HG03558 (cell line): Measurements from ENCODE around the gene RIMBP2.

Experiments
- ATAC-seq: cut with Tn5 transposase; IDR thresholded peaks from one replicate; pipeline ENCODE4 v1.9.1; 2021; ENCODE audit warnings: moderate number of reproducible peaks; ENCODE audit not compliant: unreplicated experiment; ENCODE audit errors: extremely low read depth

The RIMBP2 gene

DNA sequence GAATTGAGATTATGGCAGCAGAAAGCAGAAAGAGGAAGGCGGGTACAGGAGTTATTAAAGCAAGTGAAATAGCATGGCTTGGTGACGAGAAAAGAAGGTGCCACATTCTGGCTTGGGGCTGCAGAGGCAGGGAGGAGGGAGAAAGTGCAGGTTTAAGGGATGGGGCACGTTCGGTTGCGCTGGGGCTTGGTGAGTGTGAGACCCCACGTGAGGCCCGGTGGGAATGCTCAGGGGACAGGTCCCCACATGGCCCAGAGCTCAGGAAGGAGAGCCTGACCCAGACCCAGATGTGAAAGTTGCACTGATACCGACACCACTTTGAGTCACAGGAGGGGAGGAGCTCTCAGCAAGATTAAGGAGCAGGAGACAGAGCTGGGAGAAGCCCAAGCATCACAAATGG, 191.3 kb downstream of the RIMBP2 start:
- ATAC-seq = no peak

DNA sequence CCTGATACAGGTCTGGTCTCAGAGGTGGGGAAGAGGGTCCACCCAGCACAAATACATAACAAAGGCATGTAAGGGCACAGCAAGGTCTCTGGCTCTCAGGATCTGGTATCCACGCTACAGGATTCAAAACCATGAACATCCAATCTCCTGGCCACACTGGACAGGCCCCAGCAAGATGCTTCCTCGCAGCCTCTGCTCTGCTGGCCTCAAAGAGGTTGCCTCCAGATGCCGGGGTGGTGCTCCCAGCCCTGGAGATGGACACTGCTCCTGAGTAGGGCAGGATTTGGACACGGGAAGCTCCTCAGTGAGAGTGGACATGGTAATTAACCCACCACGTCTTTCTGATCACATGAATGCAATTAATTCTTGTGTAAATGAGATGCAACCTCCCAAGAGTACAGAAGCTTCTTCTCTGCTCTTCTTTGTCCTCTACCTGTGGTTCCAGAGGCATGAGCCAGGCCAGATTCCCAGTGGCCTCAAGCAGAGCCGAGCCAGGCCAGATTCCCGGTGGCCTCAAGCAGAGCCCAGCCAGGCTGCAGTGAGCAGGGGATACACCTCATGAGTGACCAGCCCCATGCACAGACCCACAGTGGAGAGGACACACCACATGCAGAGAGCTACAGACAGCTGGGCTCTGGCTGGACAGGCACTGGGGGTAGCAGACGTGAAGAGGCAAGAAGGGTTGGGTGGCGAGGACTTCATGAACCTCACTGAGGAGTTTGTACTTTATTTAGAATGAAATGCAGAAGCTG, 192.1 kb downstream of the RIMBP2 start:
- no peak for ATAC-seq

DNA sequence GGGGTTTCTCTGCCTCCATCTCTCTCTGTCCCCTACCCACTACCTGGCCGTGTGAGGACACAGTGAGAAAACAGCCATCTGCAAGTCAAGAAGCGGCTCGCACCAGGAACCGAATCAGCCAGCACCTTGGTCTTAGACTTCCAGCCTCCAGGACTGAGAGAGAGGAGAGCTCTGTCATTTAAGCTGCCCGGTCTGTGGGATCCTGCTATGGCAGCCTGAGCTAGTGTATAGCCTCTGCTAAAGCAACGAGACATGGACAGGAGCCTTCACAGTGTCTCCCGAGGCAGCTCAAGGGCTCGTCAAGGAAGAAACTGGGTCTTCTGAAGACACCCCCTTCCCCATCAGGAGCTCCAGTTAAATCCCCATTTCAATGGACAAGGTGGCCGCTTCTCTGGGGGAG, 192.9 kb downstream of the RIMBP2 start:
- no peak for ATAC-seq

DNA sequence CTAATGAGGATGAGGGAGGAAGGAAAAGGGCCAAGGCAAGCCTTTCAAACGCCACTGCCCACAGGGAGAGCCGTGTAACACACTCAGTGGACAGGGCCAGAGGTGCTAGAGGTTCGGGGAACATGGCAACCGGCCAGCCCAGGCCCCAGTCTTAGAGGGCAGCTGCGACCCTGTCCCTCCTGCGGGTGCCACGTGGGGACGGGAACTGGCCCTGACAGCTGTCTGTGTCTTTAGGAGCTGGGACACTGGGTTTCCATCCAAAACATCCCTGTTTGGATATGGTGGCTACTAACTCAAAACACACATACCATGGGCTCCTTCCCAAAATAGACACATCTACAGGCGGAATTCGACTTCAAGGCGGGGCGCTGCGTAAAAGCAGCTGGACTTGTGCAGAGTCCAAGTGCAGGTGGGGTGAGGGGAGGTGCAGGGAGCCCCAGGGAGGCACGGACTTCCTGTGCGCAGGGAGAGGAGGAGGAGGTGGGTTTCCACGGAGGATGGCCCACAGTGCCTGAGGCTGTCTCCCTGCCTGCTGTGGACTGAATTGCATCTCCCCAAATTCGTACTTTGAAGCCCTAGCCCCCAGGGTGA, 193.8 kb downstream of the RIMBP2 start:
- ATAC-seq = no peak

DNA sequence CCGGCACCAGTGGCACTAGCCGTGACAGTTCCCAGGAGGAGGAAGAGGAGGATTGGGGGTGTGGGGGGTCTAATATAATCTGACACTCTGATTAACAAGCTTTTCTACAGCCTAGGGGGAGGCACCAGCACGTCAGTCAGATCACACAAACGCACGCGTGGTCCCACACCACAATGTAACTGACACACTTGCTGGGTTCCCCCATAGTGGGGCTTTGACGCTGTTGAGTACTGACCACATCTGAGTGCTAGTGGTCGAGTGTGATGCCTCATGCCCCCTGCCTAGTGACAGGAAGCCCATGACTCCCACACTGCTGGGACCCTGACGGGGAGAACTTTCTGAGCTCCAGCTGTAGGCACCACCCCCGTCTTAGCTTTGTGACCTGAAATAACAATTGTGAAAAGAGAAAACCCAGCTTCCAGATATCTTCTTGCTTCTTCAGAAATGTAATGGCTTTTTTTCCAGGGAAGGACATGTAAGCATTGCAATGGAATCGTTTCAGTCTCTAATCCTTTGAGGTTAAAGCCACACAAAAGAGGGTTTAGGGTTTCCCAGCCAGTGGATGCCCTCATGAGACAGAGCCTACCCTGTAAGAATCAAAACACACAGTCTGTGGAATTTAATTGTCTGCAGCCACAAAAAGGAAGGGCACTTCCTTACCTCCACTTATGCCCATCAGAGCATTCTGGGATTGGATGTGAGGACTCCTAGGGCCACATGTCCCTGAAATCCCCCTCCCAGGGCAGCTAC, 194.5 kb downstream of the RIMBP2 start:
- no peak for ATAC-seq

DNA sequence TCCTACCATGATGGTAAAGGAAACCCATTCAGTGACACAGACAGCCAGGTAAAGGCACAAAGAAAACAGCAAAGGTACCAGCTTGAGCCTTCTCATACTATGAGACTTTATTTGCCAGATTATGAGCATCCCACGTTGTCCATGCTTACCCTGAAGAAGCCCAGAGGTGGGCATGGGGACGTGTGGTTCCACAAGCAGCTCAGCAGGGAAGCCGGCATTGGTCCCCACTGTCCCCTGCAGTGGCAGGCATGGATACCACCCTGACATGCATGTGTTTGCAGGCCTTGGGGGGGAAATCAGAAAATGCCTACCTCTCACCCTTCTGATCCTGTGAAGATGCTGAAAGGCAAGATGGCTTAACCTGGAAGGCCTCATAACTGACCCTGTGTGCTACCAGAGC, 195.3 kb downstream of the RIMBP2 start:
- ATAC-seq = no peak

DNA sequence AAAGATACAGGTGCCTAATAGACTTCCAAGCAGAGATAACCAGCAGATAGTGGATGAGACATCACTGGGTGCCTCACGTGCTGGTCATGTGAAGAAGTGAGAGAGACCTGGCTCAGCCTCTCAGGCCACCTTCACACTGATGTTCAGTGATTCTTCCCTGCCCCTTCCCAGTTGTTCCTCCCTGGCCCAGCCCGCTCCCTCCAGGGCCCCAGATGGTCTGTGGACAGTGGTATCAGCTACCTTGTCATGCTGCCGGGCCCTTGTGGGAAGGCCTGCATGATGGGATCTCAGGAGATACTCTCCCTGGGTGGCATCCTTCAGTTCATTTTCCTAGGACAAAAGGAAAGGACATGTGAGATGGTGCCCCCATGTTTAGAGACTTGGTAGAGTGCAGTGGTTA, 198.5 kb downstream of the RIMBP2 start:
- no peak for ATAC-seq

DNA sequence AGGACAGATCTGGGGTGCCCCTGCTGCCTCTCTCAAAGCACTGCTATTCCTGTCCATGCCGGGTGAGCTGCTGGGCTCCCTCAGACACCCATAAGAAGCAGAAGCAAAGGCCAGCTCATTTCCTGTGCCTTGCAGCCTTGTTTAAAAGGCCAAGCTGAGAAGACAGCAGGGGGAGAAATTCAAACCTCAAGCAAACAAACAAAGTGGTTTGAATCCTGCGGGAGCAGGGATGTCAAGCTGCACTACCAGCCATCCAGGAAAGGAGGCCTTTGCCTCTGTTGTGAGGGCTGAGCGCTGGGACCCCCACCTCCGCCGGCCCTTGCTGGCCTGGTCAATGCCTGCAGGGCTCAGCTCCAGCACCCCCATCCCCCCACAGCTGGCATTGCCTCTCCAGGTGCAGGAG, 201.9 kb downstream of the RIMBP2 start:
- no peak for ATAC-seq

DNA sequence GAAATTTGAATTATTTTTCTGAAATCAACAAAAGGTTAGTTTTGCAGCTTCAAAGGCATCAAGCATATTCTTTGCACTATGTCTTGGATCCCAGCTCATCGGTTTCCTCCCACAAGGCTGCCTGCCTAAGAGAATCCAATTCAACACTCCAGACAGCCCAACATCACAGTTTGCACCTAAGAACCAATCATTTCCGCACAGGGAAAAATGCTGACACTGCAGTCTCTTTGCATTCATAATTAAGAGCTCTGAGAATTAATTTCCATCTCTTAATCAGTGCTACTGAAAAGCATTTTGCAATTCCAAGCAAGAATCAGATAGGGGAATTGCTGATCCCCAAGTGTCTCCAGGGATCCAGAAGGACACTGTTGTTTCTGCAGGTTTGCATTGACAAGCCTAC, 202.5 kb downstream of the RIMBP2 start:
- no peak for ATAC-seq

DNA sequence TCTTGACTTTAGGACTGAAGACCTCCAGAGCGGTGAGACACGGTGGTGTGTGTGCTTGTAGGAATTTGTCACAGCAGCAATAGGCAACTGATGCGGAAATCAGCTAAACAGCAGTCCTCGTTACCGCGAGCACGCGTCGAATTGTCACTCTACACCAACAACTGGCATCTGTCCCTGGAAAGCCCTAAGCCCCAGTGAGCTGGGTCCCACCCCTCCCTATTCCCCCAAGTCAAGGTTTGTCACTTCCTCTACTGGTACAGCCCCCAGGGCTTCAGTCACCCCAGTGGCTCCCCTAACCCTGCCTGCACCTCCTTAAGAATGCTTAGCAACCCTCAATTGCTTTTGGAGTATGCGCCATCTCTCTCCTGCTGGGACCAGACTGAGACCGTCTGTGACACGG, 204.8 kb downstream of the RIMBP2 start:
- no peak for ATAC-seq

DNA sequence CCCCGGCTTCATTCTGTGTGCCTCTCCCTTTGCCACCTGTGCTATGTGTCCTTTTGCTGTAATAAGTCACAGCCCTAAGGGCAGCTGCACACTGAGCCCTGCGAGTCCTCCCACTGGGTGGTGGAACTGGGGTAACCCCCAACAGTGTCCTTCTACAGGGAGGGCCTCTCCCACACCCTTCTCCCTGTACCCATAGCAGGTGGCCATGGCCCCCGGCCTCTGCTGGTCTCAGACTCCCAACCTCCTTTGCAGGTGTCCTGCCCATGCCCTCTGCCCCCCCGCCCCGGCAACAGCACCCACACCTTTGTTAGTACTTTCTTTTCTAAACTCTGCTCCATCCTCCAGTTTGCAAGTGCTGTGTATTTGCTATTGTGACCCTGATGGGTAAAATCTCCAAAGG, 206.6 kb downstream of the RIMBP2 start:
- no peak for ATAC-seq

DNA sequence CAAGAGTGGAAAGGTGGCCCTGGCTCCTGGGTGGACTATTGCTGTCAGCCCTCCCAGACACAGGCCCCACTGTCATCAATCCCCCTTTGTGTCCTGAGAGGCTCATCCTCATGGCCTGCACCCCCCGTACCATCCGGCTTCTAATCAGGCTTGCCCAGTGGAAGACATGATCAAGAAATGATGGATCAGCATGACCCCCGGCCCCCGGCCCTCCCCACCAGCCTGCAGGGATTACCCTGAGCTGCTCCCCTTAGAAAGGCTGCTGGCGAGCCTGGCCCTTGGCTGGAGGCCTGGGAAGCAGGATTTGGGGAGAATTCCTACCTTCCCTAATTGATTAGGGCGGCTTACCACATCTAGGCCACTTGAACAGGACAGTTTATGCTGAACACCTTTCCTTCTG, 207.3 kb downstream of the RIMBP2 start:
- ATAC-seq = no peak

DNA sequence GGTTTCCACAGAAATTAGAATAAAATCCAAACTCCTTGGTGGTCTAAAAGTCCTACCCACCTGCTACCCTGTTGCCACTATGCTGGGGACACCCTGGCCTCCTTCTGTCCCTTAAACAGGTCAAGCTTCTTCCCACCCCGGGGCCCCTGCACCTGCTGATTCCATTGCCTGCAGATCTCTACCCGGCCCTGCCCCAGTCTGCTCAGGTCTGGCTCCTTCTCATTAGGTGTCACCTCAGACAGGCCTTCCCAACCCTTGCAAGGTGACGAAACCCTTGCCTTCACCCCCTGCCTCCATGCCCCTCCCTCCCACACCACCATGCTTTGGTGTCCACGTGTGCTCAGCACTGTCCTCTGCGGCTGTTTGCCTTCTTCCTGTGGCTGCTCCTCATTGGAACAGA, 207.8 kb downstream of the RIMBP2 start:
- no peak for ATAC-seq

DNA sequence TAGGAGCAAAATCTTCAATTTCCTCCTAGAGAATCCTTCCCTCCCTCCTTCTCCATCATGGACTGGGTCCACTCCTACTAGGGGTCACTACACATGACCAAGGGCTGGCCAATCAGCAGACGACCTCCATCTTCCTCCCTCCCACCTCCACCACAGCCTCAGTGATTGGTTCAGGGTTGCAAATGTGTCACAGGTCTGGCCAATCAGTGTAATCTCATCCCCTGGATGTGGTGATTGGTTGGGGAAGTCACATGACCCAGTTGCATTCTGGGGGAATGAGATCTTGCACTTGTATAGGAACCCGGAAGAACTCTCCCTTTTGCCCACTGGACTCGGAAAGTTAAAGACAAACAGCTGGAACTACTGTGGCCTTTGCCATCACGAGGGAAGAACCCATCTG, 209.3 kb downstream of the RIMBP2 start:
- ATAC-seq = no peak

DNA sequence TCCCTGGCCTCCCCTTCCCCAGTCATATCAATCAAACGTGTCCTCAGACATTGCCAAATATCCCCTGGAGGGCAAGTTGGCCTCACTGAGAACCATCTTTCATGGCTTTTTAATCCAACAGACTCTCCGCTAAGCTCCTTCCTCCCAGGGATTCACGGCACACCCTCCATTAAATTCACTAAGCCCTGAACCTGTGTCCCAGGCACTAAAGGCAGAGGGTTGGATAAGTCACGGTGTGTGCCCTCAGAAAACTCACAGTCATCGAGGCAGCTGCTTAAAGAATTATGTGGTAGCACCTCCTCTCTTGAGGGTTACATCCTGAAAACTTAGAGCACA, 211.3 kb downstream of the RIMBP2 start:
- no peak for ATAC-seq

DNA sequence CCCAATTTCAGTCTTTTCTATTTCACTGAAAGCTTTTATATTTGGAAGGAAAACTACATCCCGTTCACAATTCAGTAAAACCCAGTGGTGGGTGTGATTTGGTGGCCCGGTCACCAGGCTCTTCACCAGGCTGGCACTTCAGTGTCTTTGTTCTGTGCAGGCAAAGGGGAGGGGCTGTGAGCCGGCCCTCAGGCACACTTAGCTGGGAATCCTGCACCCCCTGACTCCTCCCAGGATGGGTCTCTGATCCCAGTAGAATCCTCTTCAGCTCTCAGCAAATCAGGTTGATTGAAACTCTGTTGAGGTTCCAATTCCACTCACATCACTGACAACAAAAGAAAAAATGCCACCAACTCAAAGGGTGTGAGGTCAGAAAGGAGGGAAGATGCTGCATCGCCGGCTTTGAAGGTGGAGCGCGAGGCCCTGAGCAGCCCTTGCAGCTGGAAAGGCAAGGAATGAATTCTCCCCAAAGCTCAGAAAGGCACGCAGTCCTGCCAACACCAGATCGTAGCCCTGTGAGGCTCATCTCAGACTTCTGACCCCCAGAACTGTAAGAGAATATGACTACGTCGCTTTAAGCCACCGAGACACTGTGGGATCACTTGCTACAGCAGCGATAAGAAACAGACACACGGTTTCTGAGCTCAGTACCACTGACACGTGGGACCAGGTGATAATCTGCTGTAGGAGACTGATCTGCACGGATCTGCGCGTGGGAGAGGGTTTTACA, 211.8 kb downstream of the RIMBP2 start:
- no peak for ATAC-seq

DNA sequence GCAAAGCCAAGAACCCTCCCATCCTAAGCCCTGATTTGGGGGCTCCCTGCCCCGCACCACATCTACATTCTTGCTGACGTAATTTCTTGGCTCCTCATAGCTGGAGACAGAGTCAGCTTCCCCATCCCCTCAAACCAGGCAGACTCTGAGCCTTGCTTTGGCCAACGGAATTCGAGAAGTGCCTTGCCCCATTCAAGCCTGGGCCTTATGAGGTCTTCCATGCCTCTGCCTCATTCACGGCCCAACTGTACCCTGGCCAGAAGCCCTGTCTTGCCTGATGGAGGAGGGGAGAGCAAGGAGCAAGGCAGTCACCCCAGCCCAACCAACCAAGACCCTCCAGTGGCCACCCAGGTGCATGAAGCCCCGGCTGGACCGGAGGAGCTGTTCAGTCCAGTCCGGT, 214.3 kb downstream of the RIMBP2 start:
- ATAC-seq = no peak

DNA sequence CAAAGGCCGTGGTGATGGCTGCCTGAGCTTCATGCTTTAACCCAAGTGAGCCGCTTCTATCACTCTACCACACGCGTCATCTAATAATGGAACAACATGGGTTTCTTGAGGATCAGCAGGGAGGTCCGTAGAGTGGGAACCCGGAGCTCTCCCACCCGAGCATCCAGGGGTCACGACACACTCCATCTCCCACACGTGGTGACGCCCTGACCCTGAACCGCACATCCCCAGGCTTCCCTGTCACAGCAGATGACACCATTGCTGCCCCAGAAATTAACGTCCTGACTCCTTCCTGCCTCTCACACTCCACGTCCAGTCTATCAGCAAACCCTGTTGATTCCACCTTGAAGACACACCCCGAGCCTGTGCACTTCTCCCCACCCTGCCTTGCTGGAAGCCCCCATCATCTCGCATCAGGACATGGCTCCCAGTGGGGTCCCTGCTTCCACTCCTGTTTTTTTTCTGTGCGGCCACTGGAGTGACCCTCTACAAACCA, 215.2 kb downstream of the RIMBP2 start:
- ATAC-seq = no peak

DNA sequence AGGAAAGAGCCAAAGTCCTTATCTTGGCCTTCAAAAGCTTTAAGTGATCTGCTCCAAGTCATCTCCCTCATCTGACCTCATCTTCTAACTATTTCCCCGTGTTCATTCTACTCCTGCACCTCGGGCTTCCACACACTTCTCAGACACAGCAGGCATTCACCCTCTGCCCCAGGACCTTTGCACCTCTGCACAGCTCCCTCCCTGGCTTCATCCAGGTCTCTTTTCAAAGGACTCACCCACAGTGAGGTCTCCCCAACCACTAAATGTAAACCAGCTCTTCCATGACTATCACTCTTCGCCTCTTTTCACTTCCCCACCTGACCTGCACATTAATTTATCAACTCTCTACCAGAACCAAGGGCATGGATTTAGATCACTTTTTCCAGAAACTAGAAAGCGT, 216.6 kb downstream of the RIMBP2 start:
- no peak for ATAC-seq

DNA sequence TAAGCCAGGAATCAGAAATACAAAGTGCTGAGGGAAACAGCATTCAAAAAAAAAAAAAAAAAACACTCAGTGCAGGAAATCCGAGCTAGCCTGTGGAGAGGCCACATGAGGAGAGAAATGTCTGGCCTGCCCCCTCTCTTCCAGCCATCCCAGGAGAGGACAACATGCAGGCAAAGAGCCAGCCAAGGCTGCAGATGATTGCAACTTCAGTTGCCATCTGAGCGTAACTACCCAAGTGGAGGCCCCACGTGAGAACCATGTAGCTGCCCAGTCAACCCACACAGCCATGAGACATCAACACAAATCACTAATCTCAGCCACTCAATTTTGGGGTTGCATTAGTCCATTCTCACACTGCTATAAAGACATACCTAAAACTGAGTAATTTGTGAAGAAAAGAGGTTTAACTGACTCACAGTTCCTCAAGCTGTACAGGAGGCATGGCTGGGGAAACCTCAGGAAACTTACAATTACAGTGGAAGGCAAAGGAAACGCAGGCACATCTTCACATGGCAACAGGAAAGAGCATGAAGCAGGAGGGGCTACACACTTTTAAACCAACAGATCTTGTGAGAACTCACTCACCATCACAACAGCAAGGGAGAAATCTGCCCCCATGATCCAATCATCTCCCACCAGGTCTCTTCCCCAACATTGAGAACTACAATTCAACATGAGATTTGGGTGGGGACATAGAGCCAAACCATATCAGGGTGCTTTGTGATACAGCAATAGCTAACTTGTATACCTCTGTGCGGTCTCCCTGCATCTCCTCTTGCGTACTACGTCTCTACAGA, 217.3 kb downstream of the RIMBP2 start:
- no peak for ATAC-seq
